A204.1 (cell line): ENCODE measurements around the gene P2RX2.

Experiments used
- FAIRE-seq: peaks from 2 replicates; lab custom pipeline; 2012; peaks lifted over from hg19 to GRCh38; lab: Jason Lieb, UNC

Gene P2RX2

DNA sequence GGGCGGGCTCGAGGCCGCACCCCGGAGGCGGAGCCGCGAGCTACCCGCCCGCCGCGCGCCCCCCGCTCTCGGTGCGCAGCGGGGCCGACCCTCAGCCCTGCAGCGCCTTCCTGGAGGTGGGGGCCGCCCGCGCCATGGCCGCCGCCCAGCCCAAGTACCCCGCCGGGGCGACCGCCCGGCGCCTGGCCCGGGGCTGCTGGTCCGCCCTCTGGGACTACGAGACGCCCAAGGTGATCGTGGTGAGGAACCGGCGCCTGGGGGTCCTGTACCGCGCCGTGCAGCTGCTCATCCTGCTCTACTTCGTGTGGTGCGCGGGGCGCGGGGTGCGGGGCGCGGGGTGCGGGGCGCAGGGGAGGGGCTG, at the start of gene P2RX2:
P2RX2 (plus strand) TSS at position 94 of the 361 bp plus-strand sequence; CDS start at position 135, 41 bp downstream.
- no peak for FAIRE-seq

DNA sequence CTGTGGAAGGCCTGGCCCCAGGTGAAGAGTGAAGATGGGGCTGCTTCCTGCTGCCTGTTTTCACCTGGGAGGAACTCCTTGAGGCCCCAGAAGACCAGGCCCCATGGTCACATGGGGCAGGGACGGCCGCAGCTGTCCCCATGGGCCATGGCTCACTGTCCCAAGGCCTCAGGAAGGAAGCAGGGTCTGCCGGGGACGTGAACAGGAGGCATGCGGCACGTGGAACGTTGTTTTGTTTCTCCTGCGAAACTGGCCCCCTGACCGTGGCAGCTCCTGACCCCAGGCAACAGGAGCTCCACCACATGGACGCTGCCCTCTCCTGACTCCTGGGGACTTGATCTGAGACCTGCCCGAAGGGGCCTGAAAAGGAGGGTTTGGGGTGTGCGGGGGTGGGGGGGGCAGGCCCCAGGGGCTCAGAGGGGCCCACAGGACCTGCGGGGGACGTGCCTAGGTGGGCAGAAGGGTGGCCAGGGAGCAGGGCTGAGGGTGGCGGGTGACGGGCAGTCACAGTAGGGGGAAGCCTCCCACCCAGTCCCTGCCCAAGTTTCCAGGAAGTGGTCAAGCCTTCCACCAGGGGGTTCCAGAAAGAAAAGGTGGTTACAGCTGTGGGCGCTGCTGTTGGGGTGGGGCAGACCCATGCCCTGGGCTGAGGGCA, 49.6 kb upstream of the P2RX2 start:
- FAIRE-seq: no peak

DNA sequence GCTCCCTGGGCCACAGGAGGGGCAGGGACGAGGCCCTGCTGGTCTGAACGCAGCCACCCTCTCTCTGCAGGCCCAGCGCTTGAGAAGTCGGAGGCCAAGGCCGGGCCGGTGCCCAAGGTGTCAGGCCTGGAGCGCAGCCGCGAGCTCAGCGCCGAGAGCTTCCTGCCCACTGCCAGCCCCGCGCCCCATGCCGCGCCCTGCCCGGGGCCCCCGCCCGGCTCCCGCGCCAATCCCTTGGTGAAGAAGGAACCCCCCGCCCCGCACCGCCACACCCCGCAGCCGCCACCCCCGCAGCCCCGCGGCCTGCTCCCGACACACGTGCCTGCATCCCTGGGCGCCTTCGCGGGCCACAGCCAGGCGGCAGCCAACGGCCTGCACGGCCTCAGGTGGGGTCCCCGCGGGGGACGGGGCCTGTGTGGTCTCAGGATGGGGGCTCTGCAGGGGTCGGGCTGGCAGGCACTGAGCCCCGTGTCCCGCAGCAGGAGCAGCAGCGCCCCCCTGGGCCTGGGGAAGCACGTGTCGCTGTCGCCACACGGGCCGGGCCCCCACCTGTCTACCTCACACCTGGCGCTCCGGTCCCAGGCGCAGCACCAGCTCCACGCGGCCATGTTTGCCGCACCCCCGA, 48.6 kb upstream of the P2RX2 start:
- FAIRE-seq: no peak

DNA sequence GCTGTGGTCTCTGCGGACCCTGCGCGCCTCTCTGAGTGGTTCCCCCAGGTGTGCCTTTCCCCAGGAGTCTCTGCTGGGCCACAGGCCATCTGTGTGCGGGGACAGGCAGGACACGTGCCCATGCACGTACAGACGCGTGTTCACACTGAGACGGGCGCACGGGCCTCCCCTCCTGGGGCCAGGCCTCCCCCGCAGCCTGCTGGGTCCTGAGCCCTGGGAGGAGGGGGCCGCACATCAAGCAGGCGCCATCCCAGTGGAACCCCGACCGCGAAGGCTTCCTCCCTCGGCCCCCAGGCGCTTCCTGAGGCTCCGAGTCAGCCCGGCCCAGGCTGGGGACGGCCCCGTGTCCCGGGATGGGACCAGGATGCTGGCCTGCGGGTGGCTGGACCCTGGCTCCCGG, 47.9 kb upstream of the P2RX2 start:
- no peak for FAIRE-seq

DNA sequence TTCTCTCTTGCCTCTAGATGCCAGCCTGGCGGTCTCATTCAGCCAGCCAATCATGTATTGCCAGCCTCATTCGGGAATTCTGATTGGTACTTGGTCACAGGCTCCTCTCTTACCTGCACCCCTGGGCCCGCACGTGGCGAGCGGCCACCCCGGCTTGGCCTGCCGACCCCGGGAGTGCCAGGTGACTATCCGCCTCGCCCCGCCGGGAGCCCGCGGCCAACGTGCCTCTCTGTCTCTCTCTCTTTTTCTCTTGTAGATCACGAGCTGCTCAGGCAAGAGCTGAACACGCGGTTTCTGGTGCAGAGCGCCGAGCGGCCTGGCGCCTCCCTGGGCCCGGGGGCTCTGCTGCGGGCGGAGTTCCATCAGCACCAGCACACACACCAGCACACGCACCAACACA, 47.5 kb upstream of the P2RX2 start:
- FAIRE-seq: no peak

DNA sequence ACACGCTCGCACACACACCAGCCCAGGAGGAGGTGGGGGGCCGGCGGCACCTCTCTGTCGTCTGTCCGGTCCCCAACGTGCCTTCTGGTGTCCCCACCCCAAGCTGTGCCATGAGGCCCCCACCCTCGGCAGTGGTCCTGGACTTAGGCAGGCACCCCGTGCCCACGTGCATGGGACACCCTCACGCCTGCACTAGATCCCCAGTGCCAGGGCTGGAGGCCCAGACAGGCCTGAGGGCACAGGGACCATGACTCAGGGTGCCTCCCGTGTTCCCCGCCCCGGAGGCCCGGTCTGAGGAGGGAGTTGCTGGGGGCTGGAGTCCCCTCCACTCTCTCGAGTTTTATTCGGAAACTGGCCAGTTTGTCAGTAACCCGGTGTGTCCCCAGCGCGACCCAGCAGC, 47.0 kb upstream of the P2RX2 start:
- FAIRE-seq: no peak

DNA sequence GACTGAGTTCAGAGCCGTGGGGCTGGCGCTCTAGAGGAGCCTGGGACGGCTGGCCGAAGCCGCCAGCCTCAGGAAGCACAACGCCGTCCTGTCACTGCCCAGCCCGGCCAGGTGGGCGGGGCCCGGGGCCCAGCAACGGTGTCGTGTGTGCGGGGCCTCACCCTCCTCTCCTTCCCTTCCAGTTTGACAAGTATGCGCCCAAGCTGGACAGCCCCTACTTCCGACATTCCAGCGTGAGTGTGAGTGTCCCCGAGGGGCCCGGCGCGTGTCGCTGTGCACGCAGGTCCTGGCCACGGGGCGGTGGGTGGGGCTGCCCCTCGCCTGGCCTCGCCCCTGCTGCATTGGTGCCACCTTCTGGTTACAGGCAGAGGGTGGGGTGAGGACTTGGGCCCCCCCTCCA, 46.5 kb upstream of the P2RX2 start:
- FAIRE-seq: no peak

DNA sequence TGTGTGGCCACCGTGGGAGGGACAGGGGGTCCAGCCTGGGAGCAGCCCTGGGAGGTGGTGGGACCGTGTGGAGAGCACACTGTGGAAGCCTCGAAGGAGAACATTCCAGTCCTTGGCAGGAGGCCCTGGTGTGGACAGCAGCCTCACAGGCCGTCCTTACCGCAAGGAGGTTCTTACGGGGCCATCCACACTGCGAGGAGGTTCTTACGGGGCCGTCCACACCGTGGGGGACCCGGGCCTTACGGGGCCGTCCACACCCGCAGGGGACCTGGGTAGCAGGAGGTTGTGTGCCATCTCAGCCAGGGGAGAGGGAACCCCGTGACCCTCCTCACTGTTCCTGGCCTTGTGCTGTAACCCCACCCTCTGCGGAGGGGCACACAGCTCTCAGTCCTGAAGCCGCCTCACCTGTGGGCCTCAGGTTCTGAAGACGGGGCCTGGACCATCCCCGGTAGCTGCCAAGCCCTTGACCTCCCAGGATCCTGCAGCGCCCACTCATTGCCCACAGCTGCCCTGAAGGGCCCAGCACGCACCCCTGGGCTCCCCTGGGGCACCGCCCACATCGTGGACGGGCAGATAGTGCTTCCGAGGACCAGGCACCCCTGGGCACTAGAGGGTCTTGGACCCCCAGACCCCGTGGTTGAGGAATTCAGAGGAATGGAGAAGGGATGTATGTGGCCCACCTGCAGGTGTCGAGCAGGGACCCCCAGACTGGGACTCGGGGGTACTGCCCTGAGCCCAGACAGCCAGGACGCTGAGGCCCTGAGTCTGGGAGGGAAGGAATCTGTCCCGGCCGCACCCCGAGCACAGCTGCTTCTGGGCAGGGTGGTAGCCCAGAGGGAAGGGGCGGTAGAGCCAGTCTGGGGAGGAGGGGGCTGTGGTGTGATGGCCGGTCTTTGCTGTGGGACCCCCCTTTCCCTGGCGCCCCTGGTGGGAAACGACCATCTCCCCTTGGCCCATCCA, 45.5 kb upstream of the P2RX2 start:
- no peak for FAIRE-seq

DNA sequence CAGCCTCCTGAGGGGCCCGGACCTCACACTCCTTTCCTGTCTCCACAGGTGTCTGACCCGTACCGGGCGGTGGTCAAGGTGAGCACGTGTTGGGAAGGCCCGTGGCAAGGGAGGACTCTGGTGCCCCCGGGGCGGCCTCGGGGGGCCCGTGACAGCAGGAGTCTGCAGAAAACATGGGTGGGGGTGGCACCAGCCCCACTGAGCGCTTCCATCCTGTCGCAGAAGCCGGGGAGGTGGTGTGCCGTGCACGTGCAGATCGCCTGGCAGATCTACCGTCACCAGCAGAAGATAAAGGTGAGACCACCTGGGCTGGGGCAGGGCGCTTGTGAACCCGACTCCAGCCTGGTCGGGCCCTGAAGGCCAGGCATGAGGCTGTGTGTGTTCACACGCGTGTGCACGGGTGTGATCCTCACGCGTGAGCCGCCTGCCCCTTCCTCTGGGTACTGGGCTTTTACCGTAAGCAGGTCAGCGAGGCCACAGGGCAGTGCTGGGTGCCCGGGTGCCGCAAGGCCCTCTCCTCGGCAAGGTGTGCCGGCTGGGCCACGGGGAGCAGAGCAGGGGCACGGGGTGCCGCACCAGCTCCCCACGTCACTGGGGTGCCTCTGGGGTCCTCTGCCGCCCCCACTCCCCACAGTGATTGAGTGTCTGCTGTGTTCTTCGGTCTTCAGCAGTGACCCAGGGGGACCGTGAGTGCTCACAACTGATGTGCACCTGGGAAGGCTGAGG, 44.1 kb upstream of the P2RX2 start:
- no peak for FAIRE-seq

DNA sequence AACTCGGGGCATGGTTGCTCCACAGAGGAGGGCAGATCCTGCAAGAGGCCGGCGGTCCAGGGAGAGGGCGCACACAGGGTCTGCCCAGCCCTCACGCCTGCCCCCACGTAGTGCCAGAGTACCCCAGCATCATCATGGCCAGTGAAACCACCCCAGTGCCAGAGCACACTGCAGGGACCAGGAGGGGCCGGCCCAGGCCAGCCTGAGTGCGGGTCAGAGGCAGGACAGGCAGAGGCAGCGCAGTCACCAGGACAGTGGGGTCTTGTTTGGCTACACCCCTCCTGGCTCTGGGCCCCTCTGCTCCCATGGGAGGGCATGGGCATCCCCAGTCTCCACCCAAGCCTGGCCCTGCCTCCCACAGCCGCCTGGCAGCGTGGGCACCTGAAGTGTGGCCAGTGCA, 42.9 kb upstream of the P2RX2 start:
- FAIRE-seq: no peak

DNA sequence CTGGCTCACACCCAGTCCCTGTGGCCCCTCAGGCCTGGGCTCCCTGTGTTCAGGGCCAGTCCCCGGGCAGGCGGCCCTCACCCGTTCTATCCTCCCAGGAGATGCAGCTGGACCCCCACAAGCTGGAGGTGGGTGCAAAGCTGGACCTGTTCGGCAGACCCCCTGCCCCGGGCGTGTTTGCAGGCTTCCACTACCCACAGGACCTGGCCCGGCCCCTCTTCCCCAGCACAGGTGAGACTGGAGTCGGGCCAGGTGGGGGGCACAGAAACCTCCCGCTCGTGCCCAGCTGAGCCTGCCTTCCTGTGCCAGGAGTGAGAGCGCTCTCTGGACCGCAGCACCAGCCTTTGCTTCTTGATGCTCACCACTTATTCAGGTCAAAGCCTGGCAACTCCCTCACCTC, 41.9 kb upstream of the P2RX2 start:
- no peak for FAIRE-seq

DNA sequence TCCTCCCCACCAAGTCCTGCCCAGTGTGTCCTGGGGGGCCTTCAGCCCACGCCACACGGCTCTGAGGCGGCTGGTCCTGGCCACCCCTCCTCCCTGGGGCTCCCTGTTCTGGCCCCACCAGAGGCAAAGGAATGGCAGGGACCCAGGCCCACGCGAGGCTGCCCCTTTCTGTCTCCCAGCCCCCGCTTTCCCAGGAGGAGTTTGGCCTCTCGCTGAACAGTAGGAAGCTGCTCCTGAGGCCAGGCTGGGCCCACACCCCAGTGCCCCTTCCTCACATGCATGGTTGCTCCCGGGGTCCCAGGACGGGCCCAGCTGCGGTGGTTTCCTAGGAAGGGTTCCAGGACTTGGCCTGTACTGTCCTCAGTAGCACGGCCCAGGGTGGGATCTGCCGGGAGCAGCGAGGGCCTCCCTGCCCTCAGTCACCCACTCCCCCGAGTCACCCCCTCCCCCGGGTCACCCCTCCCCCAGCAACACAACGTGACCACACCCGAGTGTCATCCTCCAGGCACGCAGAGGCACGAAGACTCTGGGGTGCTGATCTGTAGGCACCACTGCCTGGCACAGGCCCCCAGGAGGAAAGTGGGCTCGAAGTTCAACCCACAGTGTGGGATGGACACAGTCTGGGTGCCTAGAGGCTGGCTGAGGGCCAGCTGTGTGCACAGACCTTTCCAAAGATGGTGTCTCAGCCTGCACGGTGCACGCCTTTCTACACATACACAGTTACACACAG, 41.2 kb upstream of the P2RX2 start:
- no peak for FAIRE-seq

DNA sequence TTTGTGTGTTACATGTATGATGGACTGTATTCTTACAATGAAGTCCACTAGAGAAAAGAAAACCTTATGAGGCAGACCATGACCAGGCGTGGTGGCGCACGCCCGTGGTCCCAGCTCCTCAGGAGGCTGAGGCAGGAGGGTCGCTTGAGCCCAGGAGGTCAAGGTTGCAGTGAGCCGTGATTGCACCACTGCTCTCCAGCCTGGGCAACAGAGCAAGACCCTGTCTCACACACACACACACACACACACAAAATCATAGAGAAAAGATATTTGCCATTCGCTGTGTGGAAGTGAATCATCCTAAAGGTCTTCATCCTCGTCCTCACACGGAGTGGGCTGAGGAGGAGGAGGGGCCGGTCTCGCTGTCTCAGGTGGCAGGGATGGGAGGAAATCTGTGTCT, 40.5 kb upstream of the P2RX2 start:
- FAIRE-seq: no peak

DNA sequence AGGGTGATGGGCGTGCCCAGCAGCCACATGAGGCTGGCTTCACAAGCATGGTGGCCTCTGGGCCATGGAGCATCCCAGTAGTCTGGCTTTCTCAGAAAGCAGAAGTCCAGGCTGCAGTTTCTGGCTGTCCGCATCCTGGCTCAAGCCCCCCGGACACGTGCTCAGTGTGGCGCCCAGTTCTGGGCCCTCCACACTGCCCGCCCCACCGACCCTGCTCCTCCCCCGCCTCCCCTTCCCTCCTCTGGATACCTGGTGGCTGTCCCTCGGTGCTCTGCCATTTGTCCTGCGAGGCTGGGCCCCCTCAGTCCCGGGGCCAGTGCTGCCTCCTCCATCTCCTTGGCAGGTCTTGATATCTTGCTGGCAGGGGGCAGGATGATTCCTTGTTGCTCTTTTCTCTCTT, 39.8 kb upstream of the P2RX2 start:
- no peak for FAIRE-seq

DNA sequence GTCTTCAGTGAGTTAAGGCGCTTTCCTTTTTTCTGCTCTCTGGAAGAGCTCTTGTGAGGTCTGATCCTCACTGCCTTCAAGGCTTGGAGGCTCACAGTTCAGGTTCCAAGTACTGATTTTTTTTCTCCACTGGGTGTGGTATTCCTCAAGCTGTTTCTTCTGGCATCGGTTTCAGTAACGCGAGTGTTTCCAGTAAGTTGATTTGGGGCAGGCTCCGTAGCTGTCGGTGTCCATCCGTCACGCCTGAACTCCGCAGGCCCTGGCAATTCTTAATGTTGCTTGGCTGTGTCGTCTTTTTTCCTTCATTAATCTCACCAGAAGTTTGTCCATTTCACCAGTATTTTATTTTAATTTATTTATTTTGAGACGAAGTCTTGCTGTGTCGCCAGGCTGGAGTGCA, 38.8 kb upstream of the P2RX2 start:
- no peak for FAIRE-seq

DNA sequence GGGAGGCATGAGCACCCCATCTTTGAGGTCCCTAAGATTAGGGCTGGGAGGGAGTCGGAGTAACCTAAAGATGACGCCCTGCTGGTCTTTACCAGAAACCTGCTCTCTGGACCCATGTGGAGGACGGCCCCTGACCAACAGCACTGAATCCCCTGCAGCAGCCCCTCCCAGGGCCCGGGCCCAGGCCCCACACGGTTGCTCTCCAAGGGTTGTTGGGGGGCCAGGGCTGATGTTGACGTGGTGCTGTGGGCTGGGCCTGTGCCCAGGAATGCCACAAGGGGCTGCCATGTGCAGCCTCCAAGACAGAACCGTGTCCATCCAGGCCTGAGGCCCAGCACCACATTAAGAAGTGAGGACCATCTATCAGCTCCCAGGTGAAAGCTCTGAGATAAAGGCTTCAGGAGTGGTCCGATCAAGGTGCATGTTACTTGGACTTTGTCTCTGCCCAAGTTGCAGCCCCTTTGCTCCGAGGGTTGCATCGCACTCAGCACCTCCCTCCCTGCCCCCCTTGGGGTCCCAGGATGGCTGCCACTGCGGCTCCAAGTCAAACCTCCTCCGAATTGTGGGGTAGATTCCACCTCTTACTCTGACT, 37.8 kb upstream of the P2RX2 start:
- FAIRE-seq: no peak

DNA sequence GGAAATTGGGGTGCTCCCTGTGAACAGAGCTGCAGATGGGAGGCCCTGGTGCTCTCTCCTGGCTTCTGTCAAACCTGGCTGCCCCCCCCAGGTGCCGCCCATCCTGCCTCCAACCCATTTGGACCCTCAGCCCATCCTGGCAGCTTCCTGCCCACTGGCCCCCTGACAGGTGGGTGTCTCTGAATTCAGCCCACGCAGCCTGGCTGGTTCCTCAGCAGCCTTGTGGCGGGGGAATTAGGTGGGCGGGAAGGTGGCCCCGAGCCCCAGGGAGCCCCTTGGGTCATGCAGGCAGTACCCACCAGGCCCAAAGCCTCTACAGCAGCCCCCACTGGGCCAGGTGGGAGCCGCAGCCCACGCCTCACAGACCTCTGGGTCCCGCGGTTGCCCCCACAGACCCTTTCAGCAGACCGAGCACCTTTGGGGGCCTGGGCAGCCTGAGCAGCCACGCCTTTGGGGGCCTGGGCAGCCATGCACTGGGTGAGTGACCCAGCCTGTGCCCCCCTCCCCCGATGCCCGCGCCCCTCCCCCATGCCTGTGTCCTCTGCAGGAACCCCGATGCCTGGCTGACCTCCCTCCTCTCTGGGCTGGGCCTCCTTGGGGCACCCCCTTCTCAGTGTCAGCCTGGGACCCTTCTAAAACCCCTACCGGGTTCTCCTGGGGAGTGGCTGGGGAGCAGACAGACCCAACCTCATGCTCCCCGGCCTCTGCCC, 37.1 kb upstream of the P2RX2 start:
- no peak for FAIRE-seq

DNA sequence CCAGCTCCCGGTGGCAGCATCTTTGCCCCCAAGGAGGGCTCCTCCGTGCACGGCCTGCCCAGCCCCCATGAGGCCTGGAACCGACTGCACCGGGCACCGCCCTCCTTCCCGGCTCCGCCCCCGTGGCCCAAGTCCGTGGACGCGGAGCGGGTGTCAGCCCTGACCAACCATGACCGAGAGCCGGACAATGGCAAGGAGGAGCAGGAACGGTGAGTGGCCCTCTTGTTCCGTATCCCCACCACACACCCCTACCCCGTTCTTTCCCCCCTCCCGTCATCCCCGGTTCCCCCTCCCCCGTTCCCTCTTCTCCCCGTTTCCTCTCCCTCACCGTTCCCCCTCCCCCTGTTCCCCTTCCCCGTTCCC, 36.5 kb upstream of the P2RX2 start:
- no peak for FAIRE-seq

DNA sequence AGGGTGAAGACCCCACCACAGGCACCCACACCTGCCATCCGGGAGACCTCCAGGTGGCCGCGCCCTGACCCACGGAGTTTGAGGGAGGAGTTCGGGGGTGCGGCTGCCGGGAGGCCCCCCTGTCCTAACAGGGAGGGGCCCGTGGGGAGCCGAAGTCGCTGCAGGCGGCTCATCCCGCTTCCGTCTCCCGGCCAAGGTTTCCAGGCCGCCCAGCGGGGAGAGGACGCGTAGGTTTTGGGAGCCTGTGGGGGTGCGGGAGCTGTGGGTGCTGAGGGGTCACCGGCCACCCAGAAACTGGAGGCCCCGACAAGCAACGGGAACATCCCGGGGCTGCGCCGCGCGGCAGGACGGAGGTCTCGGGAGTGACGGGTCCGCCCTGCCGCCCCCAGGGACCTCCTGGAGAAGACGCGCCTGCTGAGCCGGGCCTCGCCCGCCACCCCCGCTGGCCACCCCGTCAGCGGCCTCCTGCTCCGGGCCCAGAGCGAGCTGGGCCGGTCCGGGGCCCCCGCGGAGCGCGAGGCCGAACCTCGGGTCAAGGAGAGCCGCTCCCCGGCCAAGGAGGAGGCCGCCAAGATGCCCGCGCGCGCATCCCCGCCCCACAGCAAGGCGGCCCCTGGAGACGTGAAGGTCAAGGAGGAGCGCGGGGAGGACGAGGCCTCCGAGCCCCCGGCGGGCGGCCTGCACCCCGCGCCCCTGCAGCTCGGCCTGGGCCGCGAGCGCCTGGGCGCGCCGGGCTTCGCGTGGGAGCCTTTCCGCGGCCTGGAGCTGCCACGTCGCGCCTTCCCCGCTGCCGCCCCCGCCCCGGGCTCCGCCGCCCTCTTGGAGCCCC, 35.8 kb upstream of the P2RX2 start:
- FAIRE-seq: no peak

DNA sequence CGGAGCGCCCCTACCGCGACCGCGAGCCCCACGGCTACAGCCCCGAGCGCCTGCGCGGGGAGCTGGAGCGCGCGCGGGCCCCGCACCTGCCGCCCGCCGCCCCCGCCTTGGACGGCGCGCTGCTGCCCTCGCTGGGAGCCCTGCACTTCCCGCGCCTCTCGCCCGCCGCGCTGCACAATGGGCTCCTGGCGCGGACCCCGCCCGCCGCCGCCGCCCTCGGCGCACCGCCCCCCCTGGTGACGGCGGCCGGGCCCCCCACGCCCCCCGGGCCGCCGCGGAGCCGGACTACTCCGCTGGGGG, 35.2 kb upstream of the P2RX2 start:
- FAIRE-seq: no peak
